IgD-negative memory B cell (primary cell): ENCODE data around the gene SLC26A8. TPM values are rescaled to one million over a fixed set of nuclear protein-coding genes. Genes with fewer than 3 reads are reported as not detected.

Experiments
- H3K27ac Mint-ChIP-seq, 3 donors: one replicate each; pipeline ENCODE4 v1.8.0; 2020 to 2022; ENCODE audit warnings: mild to moderate bottlenecking in 3 of 3, mixed read lengths in 3 of 3, moderate library complexity in 1 of 3
- H3K27me3 Mint-ChIP-seq: one replicate; pipeline ENCODE4 v1.8.0; 2021; ENCODE audit warnings: mixed read lengths
- H3K36me3 Mint-ChIP-seq: one replicate; pipeline ENCODE4 v1.8.0; 2020; ENCODE audit warnings: mild to moderate bottlenecking, mixed read lengths
- H3K4me1 Mint-ChIP-seq, 3 donors: one replicate each; pipeline ENCODE4 v1.8.0; 2020 to 2022; ENCODE audit warnings: mixed read lengths in 3 of 3, mild to moderate bottlenecking in 1 of 3
- H3K4me3 Mint-ChIP-seq, 4 donors: one replicate each; pipeline ENCODE4 v1.8.0; 2020 to 2022; ENCODE audit warnings: mild to moderate bottlenecking in 4 of 4, mixed read lengths in 4 of 4, moderate library complexity in 3 of 4
- H3K9me3 Mint-ChIP-seq, 3 donors: one replicate each; pipeline ENCODE4 v1.8.0; 2020 to 2021; ENCODE audit warnings: mixed read lengths in 3 of 3, mild to moderate bottlenecking in 1 of 3
- polyA plus RNA-seq: library from polyadenylated mRNA; unstranded; fragments of 300-500 nt; fragmentation: Illumina TruSeq; gene quantifications from one replicate; pipeline ENCODE4 v1.2.3, GENCODE V29; 2021

Gene SLC26A8
- polyA plus RNA-seq, 1 donor from 2014 or later = not detected

- H3K27ac Mint-ChIP-seq = no peak overlapping the region
Measured at GRCh38 chr6:35894776-35895175, 129.7 kb downstream of the SLC26A8 start.

More at GRCh38 chr6:35894776-35895175, 129.7 kb downstream of the SLC26A8 start:
- Mint-ChIP-seq H3K9me3 (no peaks in the 10 kb centered on the region), H3K27me3 (no peaks in the 10 kb centered on the region), H3K4me3 (no peak overlapping the region), H3K4me1 (peaks cover 8 to 20% (median 18%) of the 10 kb centered on the region in 3 donors), H3K36me3 (peaks cover 11% of the 10 kb centered on the region)

Other genes with a start within 250 kb of the SLC26A8 start
- gene CLPSL2, start 248.0 kb downstream of the SLC26A8 start, polyA plus RNA-seq = not detected
- gene CLPSL1, start 243.6 kb downstream of the SLC26A8 start, polyA plus RNA-seq = not detected
- not detected for gene CLPS, start 227.3 kb downstream of the SLC26A8 start, polyA plus RNA-seq
- not detected for gene LHFPL5, start 219.3 kb downstream of the SLC26A8 start, polyA plus RNA-seq
- 36.0 TPM for gene SRPK1, start 103.5 kb downstream of the SLC26A8 start, polyA plus RNA-seq
- 33.4 TPM for gene MAPK14, start 3.2 kb upstream of the SLC26A8 start, polyA plus RNA-seq
- gene MAPK13, start 105.9 kb upstream of the SLC26A8 start, polyA plus RNA-seq = 47.1 TPM
- 8.9 TPM for gene BRPF3, start 172.1 kb upstream of the SLC26A8 start, polyA plus RNA-seq
- 0.19 TPM for gene PNPLA1, start 245.4 kb upstream of the SLC26A8 start, polyA plus RNA-seq